Measurements from ENCODE around the gene KRTAP4-7. TPM values are rescaled to one million over a fixed set of nuclear protein-coding genes. Genes with fewer than 3 reads are reported as not detected.
"Not testable (repeated sequence)": the region's sequence is repeated elsewhere in the genome, so short reads cannot be mapped to it uniquely, and the experiment has no call there.

The KRTAP4-7 gene
- total RNA-seq: not detected
- not detected for polyA plus RNA-seq

DNA sequence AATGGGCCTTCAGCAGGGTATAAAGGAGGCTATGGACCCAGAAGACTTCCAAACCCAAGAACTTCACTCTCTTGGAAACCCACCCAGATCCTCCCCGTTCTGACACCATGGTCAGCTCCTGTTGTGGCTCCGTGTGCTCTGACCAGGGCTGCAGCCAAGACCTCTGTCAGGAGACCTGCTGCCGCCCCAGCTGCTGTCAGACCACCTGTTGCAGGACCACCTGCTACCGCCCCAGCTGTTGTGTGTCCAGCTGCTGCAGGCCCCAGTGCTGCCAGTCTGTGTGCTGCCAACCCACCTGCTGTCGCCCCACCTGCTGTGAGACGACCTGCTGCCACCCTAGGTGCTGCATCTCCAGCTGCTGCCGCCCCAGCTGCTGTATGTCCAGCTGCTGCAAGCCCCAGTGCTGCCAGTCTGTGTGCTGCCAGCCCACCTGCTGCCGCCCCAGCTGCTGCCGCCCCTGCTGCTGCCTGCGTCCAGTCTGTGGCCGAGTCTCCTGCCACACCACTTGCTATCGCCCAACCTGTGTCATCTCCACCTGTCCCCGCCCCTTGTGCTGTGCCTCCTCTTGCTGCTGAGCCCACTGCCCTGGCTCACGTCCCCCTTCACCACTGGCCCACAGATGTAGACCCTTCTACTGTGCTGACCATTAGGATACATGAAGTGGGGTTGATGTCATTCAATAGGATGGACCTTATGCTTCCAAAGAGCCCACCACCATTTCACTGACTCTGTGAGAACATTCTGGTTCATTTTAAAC is at the start of gene KRTAP4-7:
KRTAP4-7 (plus strand) TSS at position 51 of the 757 bp plus-strand sequence; CDS start at position 108, 57 bp downstream.
- not testable (repeated sequence) for H3K36me3 ChIP-seq (ENCODE audit: insufficient read depth); H3K4me3 ChIP-seq (ENCODE audit: low read depth, low read length); DNase-seq (ENCODE audit: extremely low spot score); H3K27ac ChIP-seq (ENCODE audit: low read depth); H3K4me1 ChIP-seq (ENCODE audit: insufficient read depth)
- WGBS: 75% methylated on average over 14 of the region's 14 CpGs

DNA sequence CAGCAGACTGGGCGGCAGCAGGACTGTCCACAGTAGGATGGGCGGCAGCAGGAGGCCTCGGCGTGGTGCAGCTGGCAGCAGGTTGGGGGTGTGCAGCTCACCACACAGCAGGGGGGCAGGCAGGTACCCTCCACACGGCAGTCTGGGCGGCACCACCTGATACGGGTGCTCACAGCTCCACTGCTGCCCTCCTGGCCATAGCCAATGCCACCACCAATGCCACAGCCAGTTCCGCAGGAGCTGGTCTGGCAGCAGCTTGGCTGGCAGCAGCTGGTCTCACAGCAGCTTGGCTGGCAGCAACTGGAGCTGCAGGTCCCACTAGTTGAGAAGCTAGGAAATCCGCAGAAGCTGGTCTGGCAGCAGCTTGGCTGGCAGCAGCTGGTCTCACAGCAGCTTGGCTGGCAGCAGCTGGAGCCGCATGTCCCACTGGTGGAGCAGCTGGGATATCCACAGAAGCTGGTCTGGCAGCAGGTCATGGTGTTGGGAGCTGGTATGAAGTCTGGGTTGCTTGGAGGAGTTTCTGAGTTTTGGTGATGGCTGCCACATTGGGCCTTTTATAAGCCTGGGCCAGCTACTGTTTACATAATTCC is 49.5 kb upstream of the KRTAP4-7 start, which contains the start of gene KRTAP1-3:
KRTAP1-3 (minus strand) TSS at position 529 of the 590 bp plus-strand sequence; CDS start at position 476, 53 bp downstream.
- not testable (repeated sequence) for H3K27ac ChIP-seq (ENCODE audit: low read depth); H3K36me3 ChIP-seq (ENCODE audit: insufficient read depth); DNase-seq (ENCODE audit: extremely low spot score); H3K4me1 ChIP-seq (ENCODE audit: insufficient read depth); H3K4me3 ChIP-seq (ENCODE audit: low read depth, low read length)
- WGBS: 88% methylated on average over 10 of the region's 10 CpGs

DNA sequence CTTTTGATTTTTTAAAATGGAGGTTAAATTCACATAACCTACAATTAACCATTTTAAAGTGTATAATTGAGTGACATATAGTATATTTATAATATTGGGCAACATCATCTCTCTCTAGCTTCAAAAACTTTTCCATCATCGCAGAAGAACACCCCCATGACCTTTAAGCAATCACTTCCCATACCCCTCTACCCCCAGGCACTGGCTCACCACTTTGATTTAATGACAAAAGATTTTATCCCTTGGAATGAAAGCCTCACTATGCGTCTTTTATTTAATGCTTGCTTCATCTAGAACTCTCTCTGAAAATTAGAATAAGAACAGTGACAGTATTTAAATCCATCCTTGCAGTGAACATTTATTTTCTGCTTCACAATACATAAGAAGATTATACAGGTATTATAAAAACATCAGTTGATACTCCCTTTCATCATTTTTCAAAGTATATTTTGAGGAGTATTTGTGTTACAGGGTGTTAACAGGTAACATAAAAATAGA is 46.0 kb upstream of the KRTAP4-7 start:
- H3K4me3 ChIP-seq (ENCODE audit: low read depth, low read length): no peak overlapping the region
- H3K4me1 ChIP-seq (ENCODE audit: insufficient read depth): no peaks in the 10 kb centered on the region
- H3K27ac ChIP-seq (ENCODE audit: low read depth): no peak overlapping the region
- 75% methylated on average over 2 of the region's 2 CpGs for WGBS
- no peak for DNase-seq (ENCODE audit: extremely low spot score)
- H3K36me3 ChIP-seq (ENCODE audit: insufficient read depth): no peaks in the 10 kb centered on the region

DNA sequence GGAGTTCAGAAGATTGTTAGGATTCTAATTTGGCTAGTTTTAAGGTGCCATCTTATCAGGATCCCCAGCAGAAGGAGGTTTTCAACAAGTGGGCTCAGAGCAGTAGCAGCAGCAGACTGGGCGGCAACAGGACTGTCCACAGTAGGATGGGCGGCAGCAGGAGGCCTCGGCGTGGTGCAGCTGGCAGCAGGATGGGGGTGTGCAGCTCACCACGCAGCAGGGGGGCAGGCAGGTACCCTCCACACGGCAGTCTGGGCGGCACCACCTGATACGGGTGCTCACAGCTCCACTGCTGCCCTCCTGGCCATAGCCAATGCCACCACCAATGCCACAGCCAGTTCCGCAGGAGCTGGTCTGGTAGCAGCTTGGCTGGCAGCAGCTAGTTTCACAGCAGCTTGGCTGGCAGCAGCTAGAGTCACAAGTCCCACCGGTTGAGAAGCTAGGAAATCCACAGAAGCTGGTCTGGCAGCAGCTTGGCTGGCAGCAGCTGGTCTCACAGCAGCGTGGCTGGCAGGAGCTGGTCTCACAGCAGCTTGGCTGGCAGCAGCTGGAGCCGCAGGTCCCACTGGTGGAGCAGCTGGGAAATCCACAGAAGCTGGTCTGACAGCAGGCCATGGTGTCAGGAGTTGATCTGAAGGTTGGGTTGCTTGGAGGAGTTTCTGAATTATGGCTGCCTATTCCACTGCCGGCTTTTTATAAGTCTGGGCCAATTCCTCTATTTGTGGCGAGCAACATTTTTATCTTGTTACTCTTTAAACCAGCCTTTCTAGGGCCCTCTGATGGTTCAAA is 43.0 kb upstream of the KRTAP4-7 start, which contains the start of gene KRTAP1-1:
KRTAP1-1 (minus strand) TSS at position 668 of the 789 bp plus-strand sequence; CDS start at position 615, 53 bp downstream.
- H3K4me1 ChIP-seq (ENCODE audit: insufficient read depth); DNase-seq (ENCODE audit: extremely low spot score); H3K4me3 ChIP-seq (ENCODE audit: low read depth, low read length); H3K36me3 ChIP-seq (ENCODE audit: insufficient read depth); H3K27ac ChIP-seq (ENCODE audit: low read depth): not testable (repeated sequence)
- WGBS: 74% methylated on average over 14 of the region's 14 CpGs

DNA sequence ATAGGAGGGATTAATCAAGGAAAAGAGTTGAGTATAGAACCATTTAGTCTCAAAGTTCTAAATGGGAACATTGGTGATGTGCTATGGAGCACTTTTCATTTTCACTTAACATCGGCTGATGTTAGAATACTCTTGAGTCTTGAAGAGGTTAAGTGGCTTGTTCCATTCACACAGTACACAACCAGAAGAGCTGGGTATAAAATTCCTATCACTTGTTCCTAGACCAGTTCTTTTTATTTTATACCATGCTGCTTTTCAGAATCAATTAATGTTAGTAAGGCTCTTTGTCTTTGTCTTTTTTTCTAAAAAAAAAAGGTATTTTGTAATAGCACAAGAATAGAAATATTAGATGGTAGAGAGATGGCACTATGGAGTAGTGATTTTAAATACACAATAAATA is 41.0 kb upstream of the KRTAP4-7 start:
- DNase-seq (ENCODE audit: extremely low spot score): no peak
- H3K4me3 ChIP-seq (ENCODE audit: low read depth, low read length): no peak overlapping the region
- no peaks in the 10 kb centered on the region for H3K36me3 ChIP-seq (ENCODE audit: insufficient read depth)
- WGBS: 97% methylated on average over 1 of the region's 1 CpG
- no peaks in the 10 kb centered on the region for H3K4me1 ChIP-seq (ENCODE audit: insufficient read depth)
- H3K27ac ChIP-seq (ENCODE audit: low read depth): no peak overlapping the region

DNA sequence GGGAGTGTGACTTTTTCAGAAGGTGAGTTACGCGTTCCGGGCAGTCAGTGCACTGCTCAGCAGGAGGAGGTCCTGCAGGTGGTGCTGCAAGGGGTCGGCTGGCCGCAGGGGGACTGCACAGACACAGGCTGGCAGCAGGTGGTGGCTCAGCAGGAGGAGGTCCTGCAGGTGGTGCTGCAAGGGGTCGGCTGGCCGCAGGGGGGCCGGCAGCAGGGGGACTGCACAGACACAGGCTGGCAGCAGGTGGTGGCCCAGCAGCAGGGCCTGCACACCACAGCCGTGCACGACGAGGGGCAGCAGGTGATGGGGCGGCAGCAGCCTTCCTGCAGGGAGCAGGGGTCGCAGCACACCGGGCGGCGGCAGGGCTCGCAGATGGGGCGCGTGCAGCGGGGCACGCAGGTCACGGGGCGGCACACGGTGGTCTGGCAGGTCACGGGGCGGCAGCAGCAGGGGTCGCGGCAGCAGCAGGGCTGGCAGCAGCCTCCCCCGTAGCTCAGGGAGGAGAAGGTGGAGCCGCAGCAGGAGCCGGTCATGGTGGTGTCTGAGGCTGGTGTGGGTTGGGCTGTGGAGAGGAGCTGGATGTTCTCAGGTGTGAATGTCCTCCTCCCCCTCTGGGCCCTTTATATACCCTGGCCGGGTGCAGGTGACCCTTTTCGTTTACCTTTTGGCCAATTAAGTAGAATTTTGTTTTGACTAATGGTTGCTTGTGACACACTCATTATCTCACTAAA is 37.0 kb upstream of the KRTAP4-7 start, which contains the start of gene KRTAP2-1:
KRTAP2-1 (minus strand) TSS at position 582 of the 731 bp plus-strand sequence; CDS start at position 533, 49 bp downstream.
- not testable (repeated sequence) for H3K4me1 ChIP-seq (ENCODE audit: insufficient read depth); H3K27ac ChIP-seq (ENCODE audit: low read depth); DNase-seq (ENCODE audit: extremely low spot score); H3K4me3 ChIP-seq (ENCODE audit: low read depth, low read length); H3K36me3 ChIP-seq (ENCODE audit: insufficient read depth)
- WGBS: 53% methylated on average over 10 of the region's 33 CpGs

DNA sequence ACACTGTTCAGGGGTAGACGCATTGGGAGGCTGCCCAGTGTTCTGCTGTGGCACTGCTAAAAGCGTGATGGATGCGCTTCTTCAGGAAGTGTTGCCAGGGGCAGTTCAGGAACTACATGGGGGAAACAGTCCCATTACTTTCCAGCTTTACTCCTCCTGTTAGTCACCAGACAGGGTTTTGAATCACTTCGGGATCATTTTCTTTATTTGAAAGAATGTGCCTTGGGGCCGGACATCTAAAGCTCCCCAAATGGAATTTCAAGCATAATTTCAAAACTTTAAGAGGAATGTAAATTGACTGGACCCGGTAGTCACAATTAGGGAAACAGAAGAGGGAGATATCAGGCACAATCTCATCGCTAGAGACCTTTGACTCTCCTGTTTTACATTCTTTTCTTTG is 35.5 kb upstream of the KRTAP4-7 start:
- Histone ChIP-seq H3K36me3 (ENCODE audit: insufficient read depth) (no peaks in the 10 kb centered on the region), H3K4me1 (ENCODE audit: insufficient read depth) (no peaks in the 10 kb centered on the region), H3K27ac (ENCODE audit: low read depth) (no peak overlapping the region), H3K4me3 (ENCODE audit: low read depth, low read length) (no peak overlapping the region)
- DNase-seq (ENCODE audit: extremely low spot score): no peak
- 52% methylated on average over 7 of the region's 7 CpGs for WGBS

DNA sequence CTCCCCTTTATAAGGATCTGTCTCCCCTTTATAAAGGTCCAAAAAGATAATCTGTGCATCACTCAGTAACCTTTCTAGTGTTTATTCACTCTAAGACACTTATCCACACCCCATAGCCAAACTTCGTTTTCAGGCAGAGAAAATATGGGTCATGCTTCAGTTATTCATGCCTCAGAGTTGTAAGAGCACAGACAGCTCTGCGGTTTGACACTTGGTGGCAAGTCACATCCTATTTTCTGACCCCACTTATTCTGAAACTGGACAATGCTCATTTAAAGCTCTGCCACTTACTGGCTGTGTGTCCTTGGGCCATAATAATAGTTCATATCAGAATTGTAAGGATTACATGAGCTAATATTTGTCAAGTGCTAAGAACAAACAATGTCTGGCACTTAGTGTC is 34.8 kb upstream of the KRTAP4-7 start:
- WGBS: 49% methylated on average over 2 of the region's 2 CpGs
- no peak for DNase-seq (ENCODE audit: extremely low spot score)
- H3K4me3 ChIP-seq (ENCODE audit: low read depth, low read length): no peak overlapping the region
- H3K4me1 ChIP-seq (ENCODE audit: insufficient read depth): no peaks in the 10 kb centered on the region
- H3K27ac ChIP-seq (ENCODE audit: low read depth): no peak overlapping the region
- H3K36me3 ChIP-seq (ENCODE audit: insufficient read depth): no peaks in the 10 kb centered on the region

DNA sequence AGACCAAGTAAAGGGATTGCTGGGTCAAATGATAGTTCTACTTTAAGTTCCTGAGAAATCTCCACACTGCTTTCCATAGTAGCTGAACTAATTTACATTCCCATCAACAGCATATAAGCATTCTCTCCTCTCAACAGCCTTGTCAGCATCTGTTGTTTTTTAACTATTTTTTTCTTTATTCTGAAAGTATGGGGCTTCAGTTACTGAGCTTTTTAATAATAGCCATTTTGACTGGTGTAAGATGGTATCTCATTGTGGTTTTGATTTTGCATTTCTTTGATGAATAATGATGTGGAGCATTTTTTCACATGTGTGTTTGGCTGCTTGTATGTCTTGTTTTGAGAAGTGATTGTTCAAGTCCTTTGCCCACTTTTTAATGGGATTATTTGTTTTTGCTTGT is 31.4 kb upstream of the KRTAP4-7 start:
- Histone ChIP-seq H3K27ac (ENCODE audit: low read depth) (no peak overlapping the region), H3K36me3 (ENCODE audit: insufficient read depth) (no peaks in the 10 kb centered on the region), H3K4me3 (ENCODE audit: low read depth, low read length) (no peak overlapping the region), H3K4me1 (ENCODE audit: insufficient read depth) (no peaks in the 10 kb centered on the region)
- no peak for DNase-seq (ENCODE audit: extremely low spot score)

DNA sequence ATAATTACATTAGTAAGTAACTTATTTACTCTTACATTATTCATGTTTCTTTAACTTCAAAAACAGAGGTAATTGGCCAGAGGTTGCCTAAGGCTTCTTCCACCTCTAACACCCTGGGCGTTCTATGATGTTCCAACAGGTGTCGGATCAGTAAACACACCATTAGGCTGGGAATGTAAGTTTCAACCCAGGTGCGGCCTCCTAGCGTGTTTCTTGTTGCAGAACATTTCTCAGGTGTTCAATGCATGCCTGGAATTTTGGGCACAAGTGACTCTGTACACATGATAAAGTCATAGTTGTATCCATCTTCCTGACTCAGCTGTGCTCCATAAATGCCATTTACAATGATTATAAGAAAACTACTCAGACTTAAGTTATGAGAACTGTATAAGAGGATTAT is 29.9 kb upstream of the KRTAP4-7 start:
- H3K4me3 ChIP-seq (ENCODE audit: low read depth, low read length): no peak overlapping the region
- H3K27ac ChIP-seq (ENCODE audit: low read depth): no peak overlapping the region
- no peaks in the 10 kb centered on the region for H3K36me3 ChIP-seq (ENCODE audit: insufficient read depth)
- 88% methylated on average over 4 of the region's 4 CpGs for WGBS
- no peak for DNase-seq (ENCODE audit: extremely low spot score)
- H3K4me1 ChIP-seq (ENCODE audit: insufficient read depth): no peaks in the 10 kb centered on the region

DNA sequence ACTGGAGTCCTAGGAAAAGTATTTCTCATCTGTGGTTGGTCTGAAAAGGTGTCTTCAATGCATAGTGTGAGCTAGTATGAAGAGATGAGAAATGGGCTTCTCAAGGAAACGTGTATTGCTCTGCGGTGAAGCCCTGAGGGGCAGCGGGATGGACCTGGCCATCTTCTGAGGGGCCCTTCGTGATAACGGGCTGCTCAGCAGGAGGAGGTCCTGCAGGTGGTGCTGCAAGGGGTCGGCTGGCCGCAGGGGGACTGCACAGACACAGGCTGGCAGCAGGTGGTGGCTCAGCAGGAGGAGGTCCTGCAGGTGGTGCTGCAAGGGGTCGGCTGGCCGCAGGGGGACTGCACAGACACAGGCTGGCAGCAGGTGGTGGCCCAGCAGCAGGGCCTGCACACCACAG is 29.4 kb upstream of the KRTAP4-7 start:
- not testable (repeated sequence) for H3K36me3 ChIP-seq (ENCODE audit: insufficient read depth); H3K27ac ChIP-seq (ENCODE audit: low read depth); H3K4me1 ChIP-seq (ENCODE audit: insufficient read depth); H3K4me3 ChIP-seq (ENCODE audit: low read depth, low read length); DNase-seq (ENCODE audit: extremely low spot score)
- 81% methylated on average over 9 of the region's 9 CpGs for WGBS

DNA sequence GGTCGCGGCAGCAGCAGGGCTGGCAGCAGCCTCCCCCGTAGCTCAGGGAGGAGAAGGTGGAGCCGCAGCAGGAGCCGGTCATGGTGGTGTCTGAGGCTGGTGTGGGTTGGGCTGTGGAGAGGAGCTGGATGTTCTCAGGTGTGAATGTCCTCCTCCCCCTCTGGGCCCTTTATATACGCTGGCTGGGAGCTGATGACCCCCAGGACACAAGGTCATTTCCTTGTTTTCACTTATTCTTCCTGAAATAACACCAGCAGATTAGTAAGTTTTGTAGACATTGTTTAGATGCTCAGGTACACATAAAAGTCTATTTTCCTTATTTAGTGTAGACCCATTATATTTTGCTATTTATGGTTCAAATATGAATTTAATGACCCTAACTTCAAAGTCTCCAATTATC is 28.8 kb upstream of the KRTAP4-7 start, which contains the start of gene KRTAP2-2:
KRTAP2-2 (minus strand) TSS at position 101 of the 400 bp plus-strand sequence; CDS start at position 82, 19 bp downstream.
- not testable (repeated sequence) for H3K4me3 ChIP-seq (ENCODE audit: low read depth, low read length); DNase-seq (ENCODE audit: extremely low spot score); H3K36me3 ChIP-seq (ENCODE audit: insufficient read depth); H3K27ac ChIP-seq (ENCODE audit: low read depth); H3K4me1 ChIP-seq (ENCODE audit: insufficient read depth)
- 60% methylated on average over 1 of the region's 6 CpGs for WGBS

DNA sequence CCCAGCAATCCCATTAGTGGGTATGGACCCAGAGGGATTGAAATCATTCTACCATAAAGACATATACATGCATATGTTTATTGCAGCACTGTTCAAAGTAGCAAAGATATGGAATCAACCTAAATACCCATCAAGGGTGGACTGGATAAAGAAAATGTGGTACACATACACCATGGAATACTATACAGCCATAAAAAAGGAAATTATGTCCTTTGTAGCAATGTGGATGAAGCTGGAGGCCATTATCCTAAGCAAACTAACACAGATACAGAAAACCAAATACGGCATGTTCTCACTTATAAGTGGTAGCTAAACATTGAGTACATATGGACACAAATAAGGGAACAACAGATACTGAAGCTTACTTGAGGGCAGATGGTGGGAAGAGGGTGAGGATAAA is 26.4 kb upstream of the KRTAP4-7 start:
- Histone ChIP-seq H3K4me3 (ENCODE audit: low read depth, low read length) (no peak overlapping the region), H3K27ac (ENCODE audit: low read depth) (no peak overlapping the region), H3K4me1 (ENCODE audit: insufficient read depth) (no peaks in the 10 kb centered on the region), H3K36me3 (ENCODE audit: insufficient read depth) (no peaks in the 10 kb centered on the region)
- no peak for DNase-seq (ENCODE audit: extremely low spot score)
- WGBS: 96% methylated on average over 1 of the region's 1 CpG
